HG02884 (cell line): Measurements from ENCODE around the gene SH2D3A.
"Not testable (repeated sequence)": the region's sequence is repeated elsewhere in the genome, so short reads cannot be mapped to it uniquely, and the experiment has no call there.

Experiments used
- ATAC-seq: cut with Tn5 transposase; IDR thresholded peaks from one replicate; pipeline ENCODE4 v1.9.1; 2021; ENCODE audit warnings: mild to moderate bottlenecking, moderate library complexity; ENCODE audit not compliant: unreplicated experiment

Gene SH2D3A

GRCh38 chr19:6710273-6711077, 56.8 kb downstream of the SH2D3A start:
- no peak for ATAC-seq

DNA sequence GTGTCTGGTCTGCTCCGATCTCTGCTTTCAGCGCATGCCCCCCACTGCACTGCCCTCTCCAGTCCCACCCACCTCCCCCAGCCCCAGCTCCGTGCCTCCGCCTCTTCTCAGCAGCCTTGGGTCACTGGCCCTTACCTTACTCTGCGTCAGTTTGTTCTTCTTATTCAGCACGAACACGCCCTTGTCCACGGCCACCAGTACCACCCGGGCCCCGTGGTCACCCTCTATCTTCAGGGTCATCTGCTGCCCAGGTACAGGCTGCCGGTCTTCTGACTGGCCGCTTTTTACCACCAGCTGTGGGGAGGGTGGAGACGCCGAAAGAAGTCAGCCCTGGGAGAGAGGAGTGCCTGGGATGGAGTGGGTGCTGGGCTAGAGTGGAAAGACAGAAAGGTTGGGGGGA, 57.7 kb downstream of the SH2D3A start:
- ATAC-seq = no peak

DNA sequence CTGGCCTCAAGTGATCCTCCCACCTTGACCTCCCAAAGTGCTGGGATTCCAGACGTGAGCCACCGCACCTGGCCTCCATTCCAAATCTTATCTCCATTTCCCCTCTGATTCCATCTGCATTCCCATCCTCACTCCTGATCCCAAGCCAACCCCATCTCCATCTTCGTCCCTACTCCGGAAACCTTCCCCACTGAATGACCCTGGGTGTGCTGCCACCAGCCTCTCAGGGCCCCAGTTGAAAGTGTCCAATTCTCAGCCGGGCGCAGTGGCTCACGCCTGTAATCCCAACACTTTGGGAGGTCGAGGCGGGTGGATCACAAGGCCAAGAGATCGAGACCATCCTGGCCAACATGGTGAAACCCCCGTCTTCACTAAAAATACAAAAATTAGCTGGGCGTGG, 58.3 kb downstream of the SH2D3A start:
- not testable (repeated sequence) for ATAC-seq

DNA sequence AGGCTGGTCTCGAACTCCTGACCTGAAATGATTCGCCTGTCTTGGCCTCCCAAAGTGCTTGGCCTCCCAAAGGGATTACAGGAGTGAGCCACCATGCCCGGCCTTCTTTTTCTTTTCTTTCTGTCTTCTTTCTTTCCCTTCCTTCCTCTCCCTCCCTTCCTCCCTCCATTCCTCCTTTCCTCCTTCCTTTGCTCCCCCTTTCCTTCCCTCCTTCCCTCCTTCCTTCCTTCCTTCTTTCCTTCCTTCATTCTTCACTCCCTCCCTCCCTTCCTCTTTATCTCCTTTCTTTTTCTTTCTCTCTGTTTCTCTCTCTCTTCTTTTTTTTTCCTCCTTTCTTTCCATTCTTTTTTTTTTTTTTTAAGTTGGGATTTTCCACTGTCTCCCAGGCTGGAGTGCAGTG, 58.9 kb downstream of the SH2D3A start:
- ATAC-seq = no peak

- ATAC-seq = no peak
Measured at GRCh38 chr19:6707658-6708018, 59.6 kb downstream of the SH2D3A start.

- no peak for ATAC-seq
Measured at GRCh38 chr19:6707011-6707657, 60.1 kb downstream of the SH2D3A start.

- ATAC-seq = no peak
Measured at GRCh38 chr19:6706633-6706958, 60.6 kb downstream of the SH2D3A start.

GRCh38 chr19:6705931-6706632, 61.2 kb downstream of the SH2D3A start:
- no peak for ATAC-seq
